Measurements from ENCODE around the gene ARHGAP24.
"Not testable (repeated sequence)": the region's sequence is repeated elsewhere in the genome, so short reads cannot be mapped to it uniquely, and the experiment has no call there.

DNA sequence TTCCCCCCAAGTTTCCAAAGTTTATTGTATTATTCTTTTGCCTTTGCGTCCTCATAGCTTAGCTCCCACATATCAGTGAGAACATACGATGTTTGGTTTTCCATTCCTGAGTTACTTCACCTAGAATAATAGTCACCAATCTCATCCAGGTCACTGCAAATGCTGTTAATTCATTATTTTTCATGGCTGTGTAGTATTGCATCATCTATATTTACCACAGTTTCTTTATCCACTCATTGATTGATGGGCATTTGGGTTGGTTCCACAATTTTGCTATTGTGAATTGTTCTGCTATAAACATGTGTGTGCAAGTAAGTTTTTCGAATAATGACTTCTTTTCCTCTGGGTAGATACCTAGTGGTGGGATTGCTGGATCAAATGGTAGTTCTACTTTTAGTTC lies 43.6 kb downstream of the ARHGAP24 start:
- TF ChIP-seq POLR2AphosphoS5 (IDR thresholded peaks at IDR 0.05), result not testable (repeated sequence)
- TF ChIP-seq, protein P1, sequence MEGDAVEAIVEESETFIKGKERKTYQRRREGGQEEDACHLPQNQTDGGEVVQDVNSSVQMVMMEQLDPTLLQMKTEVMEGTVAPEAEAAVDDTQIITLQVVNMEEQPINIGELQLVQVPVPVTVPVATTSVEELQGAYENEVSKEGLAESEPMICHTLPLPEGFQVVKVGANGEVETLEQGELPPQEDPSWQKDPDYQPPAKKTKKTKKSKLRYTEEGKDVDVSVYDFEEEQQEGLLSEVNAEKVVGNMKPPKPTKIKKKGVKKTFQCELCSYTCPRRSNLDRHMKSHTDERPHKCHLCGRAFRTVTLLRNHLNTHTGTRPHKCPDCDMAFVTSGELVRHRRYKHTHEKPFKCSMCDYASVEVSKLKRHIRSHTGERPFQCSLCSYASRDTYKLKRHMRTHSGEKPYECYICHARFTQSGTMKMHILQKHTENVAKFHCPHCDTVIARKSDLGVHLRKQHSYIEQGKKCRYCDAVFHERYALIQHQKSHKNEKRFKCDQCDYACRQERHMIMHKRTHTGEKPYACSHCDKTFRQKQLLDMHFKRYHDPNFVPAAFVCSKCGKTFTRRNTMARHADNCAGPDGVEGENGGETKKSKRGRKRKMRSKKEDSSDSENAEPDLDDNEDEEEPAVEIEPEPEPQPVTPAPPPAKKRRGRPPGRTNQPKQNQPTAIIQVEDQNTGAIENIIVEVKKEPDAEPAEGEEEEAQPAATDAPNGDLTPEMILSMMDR (IDR thresholded peaks at IDR 0.05), result not testable (repeated sequence)
